HG02970 (cell line): Measurements from ENCODE around the gene BCL2L1.
"Not testable (repeated sequence)": the region's sequence is repeated elsewhere in the genome, so short reads cannot be mapped to it uniquely, and the experiment has no call there.

Experiments used
- ATAC-seq: cut with Tn5 transposase; IDR thresholded peaks from one replicate; pipeline ENCODE4 v1.9.1; 2021; ENCODE audit warnings: mild to moderate bottlenecking, moderate library complexity, moderate number of reproducible peaks; ENCODE audit not compliant: unreplicated experiment, low FRiP score

The BCL2L1 gene

DNA sequence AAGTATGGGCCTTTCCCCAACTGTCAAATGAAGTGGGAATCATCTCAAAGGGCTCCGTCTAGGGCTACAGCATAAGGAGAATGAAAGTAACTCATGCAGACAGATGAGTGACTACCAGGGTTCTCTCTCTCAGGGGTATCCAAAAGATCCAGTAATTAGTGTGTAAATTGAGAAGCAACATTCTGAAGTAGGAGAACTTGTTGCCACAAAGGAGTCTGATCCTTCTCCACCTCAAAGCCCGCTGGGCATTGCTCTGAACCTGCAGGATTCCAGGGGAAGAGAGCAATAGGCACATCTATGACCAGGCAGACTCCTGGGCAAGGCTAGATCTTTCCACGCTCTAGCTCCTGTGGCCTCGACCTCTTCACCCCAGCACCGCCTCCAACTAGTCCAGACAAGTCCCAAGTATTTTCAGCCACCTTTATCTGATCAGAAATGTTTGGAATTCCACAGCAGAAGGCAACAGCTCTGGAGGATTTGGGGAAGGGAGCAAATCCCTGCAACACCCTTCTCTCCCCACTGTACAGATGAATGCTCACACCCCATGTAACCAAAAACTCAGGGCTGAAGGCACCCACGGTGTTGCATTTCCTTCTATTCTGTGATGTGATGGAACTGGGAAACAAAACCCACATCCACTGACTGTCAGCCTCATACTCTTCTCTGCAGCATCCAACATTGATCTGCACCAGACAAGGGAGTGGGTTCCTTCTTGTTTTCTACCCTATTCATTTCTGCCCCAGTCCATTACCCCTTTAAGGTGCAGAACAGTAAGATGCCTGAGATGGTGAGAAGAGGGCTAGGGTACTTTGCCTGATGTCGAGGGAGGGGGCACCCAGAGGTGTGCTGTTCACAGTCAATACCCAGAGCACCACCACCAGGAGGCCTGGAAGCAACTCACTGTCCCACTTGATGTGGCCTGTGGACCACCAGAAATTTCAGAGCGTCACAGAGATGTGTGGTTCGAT is 44.0 kb downstream of the BCL2L1 start:
- ATAC-seq = no peak

GRCh38 chr20:31677553-31678260 is 45.0 kb downstream of the BCL2L1 start:
- ATAC-seq = no peak

DNA sequence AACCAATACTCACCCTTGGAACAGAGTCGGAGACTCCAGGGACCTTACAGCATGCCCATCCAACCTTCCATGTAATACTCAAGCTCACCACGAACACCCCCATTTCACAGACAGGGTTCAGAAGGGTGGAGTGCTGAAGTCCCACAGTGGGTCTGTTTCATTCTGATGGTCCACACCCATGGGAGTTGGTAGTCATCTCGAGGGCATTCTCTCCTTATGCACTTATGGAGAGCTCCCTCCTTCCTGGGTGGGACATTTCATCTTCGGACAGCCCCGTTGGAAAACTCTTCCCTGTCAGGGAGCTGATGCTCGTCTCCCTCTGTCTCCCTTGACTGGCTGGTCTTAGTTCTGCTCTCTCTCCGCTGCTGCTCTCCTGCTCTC is 46.1 kb downstream of the BCL2L1 start:
- ATAC-seq = no peak

- ATAC-seq = no peak
These were observed 46.6 kb downstream of the BCL2L1 start for GRCh38 chr20:31675828-31676608.

- no peak for ATAC-seq
These were observed 47.5 kb downstream of the BCL2L1 start for GRCh38 chr20:31674895-31675827.

GRCh38 chr20:31673943-31674463 is 48.7 kb downstream of the BCL2L1 start:
- no peak for ATAC-seq

DNA sequence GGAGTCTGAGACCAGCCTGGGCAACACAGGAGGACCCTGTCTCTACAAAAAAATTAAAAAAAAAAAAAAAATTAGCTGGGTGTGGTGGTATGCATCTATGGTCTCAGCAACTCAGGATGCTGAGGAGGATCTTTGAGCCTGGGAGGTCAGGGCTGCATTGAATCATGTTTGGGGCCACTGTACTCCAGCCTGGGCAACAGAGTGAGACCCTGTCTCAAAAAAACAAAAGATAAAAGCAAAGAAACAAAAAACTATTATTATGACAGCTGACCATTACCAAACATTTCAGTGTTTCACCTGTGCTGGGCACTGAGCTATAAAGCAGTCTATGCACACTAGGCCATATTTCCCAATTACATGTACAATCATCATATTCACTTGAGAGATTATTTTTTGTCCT is 49.2 kb downstream of the BCL2L1 start:
- no peak for ATAC-seq

DNA sequence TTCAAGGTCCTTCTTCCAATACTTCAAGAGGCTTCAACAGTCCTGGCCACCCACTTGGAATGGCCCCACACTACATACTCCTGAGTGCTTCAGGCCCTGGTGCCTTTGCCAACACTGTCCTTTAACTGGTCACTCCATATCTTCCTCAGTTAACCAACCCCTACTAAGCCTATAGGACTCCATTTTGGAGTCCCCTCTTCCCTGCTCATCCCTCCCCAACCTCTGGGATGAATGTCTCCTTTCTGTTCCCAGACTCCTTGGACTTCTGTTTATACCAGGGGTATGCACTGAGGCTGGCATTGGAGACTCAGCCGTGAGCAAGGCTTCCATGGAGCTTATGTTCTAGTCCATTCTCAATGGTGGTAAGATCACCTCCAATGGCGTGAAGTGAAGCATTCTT is 51.3 kb downstream of the BCL2L1 start:
- ATAC-seq = no peak

DNA sequence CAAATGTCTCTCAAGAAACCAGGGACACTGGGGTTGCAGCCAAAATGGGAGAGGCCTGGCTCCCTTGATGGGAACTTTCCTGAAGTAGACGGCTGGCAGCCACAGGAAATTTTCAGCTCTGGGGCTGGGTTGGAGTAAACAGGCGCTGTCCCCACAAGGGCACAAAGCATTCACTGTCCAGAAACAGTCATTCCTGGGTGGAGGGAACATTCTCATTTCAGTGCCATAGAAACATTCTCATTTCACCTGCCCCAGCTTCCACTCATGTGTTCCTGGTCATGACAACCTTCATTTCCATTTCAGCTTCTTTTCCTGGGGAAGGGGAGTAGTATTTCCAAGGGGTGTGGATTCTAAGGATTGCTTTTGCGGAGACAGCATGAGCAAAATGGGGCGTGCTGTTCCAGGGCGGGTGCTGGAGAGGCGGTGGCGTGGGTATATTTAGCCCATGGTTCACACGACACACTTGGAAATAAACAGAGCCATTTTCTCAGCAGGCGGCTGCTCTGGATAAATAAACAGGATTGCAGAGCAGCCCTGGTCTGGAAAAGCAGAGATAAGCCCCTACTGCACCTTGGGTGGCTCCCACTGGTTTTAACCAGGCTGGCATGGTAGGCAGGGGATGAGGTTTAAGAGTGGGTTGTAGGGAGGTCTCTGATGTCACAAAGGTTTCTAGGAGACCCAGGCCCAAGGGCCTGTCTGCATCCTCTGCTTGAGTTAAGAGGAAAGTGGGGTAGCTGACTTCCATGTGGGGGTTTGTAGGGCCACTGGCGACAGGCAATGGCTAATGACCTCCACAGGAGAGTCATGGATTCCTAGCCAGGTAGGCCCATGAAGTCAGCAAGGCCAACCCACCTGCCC is 52.1 kb downstream of the BCL2L1 start:
- no peak for ATAC-seq

- no peak for ATAC-seq
These were observed 52.8 kb downstream of the BCL2L1 start for GRCh38 chr20:31669876-31670275.

- not testable (repeated sequence) for ATAC-seq
These were observed 53.7 kb downstream of the BCL2L1 start for GRCh38 chr20:31668944-31669343.

DNA sequence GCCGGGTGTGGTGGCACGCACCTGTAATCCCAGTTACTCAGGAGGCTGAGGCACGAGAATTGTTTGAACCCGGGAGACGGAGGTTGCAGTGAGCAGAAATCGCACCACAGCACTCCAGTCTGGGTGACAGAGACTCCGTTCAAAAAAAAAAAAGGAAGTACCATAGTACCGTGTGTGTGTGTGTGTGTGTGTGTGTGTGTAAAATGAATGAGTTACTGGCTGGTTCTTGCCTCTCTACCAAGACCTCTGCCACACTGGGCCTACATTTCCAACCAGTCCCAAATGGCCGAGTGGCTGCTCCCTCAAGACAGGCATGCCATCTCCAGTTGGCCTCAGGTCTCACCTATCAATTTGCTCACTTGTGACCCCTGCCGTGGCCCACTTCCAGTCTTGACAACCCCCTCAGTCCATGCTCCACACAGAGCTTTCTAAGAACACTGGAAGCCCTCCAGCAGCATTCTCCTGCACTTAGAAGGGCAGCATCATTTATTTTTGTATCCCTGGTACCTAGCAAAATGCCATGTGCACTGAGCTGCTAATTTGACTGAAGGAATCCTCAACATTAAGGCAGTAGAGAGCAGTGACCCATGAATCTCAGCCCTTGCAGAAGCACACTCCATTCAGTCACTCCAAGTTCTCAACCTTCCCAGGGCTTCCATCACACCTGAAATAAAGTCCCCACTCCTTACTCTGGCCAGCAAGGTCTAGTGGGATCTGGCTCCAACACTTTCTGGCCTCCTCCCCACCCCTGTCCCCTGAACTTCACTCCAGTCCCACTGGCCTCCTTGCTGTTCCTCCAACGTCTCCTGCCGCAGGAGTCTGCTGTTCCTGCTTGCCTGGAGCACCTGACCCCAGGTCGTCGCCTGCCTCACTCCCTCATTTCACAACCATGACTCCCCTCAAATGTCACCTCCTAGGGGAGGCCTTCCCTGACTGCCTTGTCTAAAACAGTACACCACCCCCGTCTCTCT is 55.1 kb downstream of the BCL2L1 start:
- no peak for ATAC-seq

GRCh38 chr20:31666258-31667042 is 56.2 kb downstream of the BCL2L1 start:
- ATAC-seq = no peak

DNA sequence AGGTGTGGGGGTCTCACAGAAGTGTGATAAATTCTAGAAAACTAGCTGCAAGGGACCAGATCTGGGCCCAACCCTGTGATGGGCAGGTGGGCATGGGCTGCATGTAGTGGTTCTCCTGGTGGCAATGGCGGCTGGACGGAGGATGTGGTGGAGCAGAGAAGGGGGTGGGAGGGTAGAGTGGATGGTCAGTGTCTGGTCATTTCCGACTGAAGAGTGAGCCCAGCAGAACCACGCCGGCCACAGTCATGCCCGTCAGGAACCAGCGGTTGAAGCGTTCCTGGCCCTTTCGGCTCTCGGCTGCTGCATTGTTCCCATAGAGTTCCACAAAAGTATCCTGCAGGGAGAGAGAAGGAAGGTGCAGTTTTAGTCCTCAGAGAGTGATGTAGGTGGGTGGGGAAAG is 56.9 kb downstream of the BCL2L1 start:
- no peak for ATAC-seq

DNA sequence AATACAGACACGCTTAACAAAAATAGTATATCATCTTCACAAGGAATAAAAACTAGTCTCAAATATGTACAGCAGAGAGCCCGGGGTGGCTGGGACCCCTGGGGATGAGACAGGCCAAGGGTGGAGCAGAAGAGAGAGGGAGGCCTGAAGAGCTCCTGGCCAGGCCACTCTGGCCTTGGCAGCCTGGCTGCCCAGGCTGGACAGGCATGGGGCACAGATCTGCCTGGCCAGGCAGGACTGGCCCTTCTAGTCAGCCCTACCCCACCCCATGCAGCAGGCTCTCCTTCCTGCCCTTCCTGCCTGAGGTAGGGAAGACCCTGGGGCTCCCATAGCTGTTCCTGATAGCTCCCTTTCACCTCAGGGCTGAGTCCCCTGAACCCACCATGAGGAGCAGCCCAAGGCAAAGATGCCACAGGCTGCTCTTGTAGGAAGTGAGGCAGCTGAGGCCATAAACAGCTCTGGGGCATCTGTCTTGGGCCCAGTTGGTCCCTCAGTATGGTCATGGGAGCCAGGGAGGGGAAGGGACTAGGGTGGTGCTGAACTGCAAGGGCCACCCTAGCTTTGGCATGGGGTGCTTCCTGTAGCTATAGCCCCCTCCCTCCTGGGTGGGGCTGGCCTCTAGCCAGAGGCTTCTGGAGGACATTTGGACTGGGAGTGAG is 57.8 kb downstream of the BCL2L1 start:
- ATAC-seq = no peak
